HEK293 (cell line): Measurements from ENCODE around the gene ACSS1.

ENCODE experiments used
- CTCF ChIP-seq: fragments of 450-650 bp; formaldehyde crosslinking; IDR thresholded peaks from 2 replicates; pipeline ENCODE4 v1.5.1; 2016; ENCODE audit warnings: missing biosample characterization, missing genetic modification characterization
- HOXA7 ChIP-seq: sonication (generic); formaldehyde crosslinking; IDR thresholded peaks from 2 replicates; pipeline ENCODE4 v1.8.1; 2022; ENCODE audit warnings: missing genetic modification reagents, borderline replicate concordance
- PRDM4 ChIP-seq: fragments of 450-650 bp; formaldehyde crosslinking; IDR thresholded peaks from 2 replicates; pipeline ENCODE4 v1.5.1; 2017; ENCODE audit warnings: missing biosample characterization, missing genetic modification characterization
- ZFP41 ChIP-seq: fragments of 450-650 bp; formaldehyde crosslinking; IDR thresholded peaks from 2 replicates; pipeline ENCODE4 v1.5.1; 2016; ENCODE audit warnings: missing biosample characterization, missing genetic modification characterization, borderline replicate concordance
- ZNF350 ChIP-seq: fragments of 450-650 bp; formaldehyde crosslinking; IDR thresholded peaks from 2 replicates; pipeline ENCODE4 v1.5.0; 2017; ENCODE audit warnings: missing biosample characterization, mild to moderate bottlenecking, missing genetic modification characterization
- ZNF677 ChIP-seq: fragments of 450-650 bp; IDR thresholded peaks from 2 replicates; pipeline ENCODE4 v1.5.0; 2018; ENCODE audit warnings: missing biosample characterization, mild to moderate bottlenecking, missing genetic modification characterization, moderate library complexity

GRCh38 chr20:25012616-25013189, 45.2 kb downstream of the ACSS1 start:
- TF ChIP-seq CTCF (no peak), ZNF350 (tag by site-specific recombination) (no peak), ZFP41 (tag by site-specific recombination) (no peak), PRDM4 (no peak), HOXA7 (CRISPR knock-in tag) (no peak), ZNF677 (tag by site-specific recombination) (no peak)
